GM12801 (cell line): ENCODE results near the gene SLX9.

Experiments used
- CTCF ChIP-seq: IDR thresholded peaks from one replicate; pipeline ENCODE4 v1.5.1; 2011; ENCODE audit warnings: control low read depth; ENCODE audit not compliant: insufficient read length; ENCODE audit errors: extremely low read depth

The SLX9 gene

DNA sequence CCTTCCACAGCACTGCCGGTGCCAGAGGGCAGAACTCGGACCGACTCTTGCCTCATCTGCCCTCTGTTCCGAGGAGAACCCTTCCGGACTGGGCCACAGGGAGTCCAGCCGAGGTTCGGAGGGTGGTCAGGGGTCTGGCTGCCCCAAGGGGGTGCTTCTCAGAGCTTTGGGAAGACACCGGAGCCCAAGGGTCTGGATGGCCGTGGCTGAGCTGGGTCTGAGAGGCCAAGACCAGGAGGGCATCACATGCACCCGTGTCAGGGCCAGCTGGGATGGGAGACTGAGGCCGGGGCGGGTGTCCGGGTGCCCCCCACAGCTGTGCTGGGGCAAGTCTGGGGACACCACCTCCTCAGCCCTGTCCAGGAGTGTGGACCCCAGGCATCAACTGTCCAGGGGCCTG lies 51.1 kb downstream of the SLX9 start:
- no peak for TF ChIP-seq CTCF

DNA sequence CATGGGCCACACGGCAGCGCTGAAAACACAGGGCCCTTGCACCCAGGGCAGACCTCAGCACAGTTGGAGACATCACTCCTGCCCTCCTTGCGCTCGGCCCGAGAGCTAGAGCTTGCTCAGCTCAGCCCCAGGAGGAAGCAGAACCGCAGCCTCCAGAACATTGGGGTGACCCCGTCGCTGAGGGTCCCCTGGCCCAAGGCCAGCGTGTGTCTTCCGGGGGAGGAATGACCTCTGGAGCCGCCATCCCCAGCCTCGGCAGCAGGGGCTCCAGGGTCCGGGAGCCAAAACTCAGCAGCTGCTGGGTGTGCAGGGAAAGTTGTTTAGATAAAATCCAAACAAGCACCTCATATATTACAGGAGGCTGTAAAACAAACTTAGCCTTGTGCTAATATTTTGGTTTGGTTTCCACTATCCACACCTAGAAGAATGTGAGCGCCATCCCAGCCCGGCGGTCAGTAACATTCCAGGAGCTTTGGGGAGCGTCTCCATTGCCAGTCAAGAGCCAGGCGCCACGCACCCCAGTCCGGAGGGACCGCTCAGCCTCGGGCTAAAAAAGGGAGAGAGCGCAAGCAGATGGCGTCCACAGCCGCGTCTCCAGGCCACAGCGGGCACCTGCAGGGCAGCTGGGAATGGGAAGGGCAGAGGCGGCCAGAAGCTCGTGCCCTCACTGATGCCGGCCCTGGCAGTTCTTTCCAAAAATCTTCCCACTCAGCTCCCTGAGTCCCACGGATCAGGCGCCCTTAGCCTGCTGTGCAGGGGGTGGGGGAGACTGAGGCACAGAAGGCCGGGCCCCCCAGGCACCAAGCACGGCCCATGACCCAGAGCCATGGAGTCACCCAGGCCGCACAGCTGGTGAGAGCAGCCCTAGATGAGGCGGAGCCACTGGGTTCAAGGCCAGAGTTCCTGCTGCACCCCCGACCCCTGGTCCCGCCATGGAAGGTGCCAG lies 52.0 kb downstream of the SLX9 start:
- no peak for TF ChIP-seq CTCF

GRCh38 chr21:44992608-44993031 lies 52.8 kb downstream of the SLX9 start:
- TF ChIP-seq CTCF = no peak

GRCh38 chr21:44993321-44994046 lies 53.7 kb downstream of the SLX9 start:
- TF ChIP-seq CTCF = no peak

DNA sequence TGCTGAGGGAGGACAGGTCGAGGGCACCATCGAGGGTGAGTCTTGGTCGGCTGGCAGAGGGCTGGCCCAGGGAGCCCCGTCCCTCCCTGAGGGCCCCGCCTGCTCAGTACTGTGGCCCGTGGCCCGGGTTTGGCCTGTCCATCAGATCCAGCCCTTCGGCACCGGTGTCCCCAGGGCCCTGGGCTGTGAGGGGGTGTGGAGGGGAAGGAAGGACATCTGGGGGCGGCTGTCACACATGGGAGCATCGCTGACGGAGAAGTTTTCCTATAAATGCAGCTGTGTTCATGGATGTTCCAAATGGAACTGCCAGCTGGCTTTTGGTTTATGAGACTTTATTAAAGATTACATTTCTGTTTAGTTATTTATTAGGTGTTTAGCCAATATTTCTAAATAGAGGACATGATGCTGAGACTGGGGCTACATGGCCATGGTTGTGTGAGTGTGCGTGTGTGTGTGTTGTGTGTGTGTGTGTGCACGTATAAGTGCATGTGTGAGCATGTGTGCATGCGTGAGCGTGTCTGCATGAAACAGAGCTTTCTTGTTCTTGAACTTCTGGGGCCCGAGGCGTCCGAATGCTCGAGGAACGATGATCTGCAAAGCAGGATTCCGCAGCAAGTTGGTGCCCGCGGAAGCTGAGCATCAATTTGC lies 54.3 kb downstream of the SLX9 start:
- TF ChIP-seq CTCF = no peak

DNA sequence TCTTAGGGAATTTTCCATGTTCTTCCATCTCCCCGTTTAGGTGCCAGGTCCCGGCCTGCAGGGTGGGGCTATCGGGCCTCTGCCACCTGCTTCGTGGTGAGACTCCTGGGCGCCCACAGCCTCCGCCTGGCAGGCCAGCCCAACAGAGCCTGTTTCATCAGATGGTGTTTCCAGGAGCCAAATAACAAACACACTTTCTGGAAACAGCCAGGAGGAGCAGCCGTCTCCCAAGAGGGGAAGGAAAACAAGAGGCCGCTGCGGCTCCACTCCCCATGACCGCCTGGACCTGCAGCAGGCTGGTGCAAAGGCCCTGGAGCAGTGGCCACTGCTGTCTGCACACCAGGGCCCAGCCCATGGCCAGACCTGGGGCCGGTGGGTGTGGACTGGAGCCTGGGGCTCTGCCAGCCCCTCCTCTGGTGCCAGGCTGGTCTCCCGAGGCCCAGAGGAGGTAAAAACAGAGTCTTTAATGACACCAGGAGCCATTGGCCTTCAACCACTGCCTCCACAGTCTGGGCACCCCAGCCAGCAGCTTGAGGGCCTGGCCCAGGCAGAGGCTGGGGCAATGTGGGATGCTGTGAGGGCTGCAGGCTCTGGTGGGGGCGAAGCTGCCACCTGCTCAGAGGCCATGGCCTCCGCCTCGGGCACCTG lies 55.0 kb downstream of the SLX9 start:
- TF ChIP-seq CTCF = no peak

DNA sequence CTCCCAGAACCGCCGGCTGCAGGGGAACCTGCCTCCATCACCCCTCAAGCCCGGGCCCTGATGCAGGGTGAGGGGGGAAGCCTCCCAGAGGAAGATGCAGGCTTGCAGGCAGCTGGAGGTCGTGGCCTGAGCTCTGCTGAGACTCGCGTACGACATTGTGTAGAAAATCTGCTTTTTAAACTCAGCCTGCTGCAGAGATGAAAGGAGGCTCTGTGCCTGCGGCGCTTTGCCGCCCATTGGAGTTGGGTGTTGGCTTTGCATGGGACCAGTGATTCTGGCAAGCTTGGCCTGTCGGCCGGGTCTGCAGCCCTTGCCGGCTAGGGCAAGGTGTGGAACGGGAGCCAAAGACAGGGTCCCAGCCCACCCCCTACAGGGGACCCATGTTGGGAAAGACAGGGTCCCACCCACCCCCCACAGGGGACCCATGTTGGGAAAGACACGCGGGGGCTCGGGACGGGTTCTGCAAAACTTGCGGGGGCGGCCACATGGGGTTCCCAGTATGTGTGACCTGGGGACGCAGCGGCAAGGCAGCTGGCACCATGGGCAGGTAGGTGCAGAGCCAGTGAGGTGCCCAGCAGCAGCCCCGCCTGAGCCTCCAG lies 55.6 kb downstream of the SLX9 start:
- no peak for TF ChIP-seq CTCF
